Smooth muscle cell (in vitro differentiated cells): ENCODE results near the gene SF3B1. TPM values are rescaled to one million over a fixed set of nuclear protein-coding genes. Genes with fewer than 3 reads are reported as not detected.

Experiments used
- DNase-seq: peaks from one replicate; lab custom pipeline; 2025; ENCODE audit not compliant: unreplicated experiment; lab: John Stamatoyannopoulos, UW
- H2AFZ ChIP-seq: fragments of 200-600 bp; sonication (generic); 2 replicates; pipeline ENCODE4 v1.6.0; 2016; ENCODE audit warnings: antibody characterized with exemption, low read depth, mild to moderate bottlenecking
- H3F3A ChIP-seq: fragments of 200-600 bp; sonication (generic); 2 replicates; pipeline ENCODE4 v1.6.0; 2017; ENCODE audit warnings: antibody characterized with exemption, low read depth
- H3K27ac ChIP-seq: fragments of 200-600 bp; sonication (generic); 2 replicates; pipeline ENCODE4 v1.5.1; 2016; ENCODE audit warnings: low read depth, mild to moderate bottlenecking
- H3K27me3 ChIP-seq: fragments of 200-600 bp; sonication (generic); 2 replicates; pipeline ENCODE4 v1.6.1; 2016; ENCODE audit warnings: low read depth, mild to moderate bottlenecking
- H3K36me3 ChIP-seq: fragments of 200-600 bp; sonication (generic); 2 replicates; pipeline ENCODE4 v1.5.1; 2016; ENCODE audit warnings: low read depth
- H3K4me1 ChIP-seq: fragments of 200-600 bp; sonication (generic); 2 replicates; pipeline ENCODE4 v1.5.1; 2016; ENCODE audit warnings: low read depth
- H3K4me2 ChIP-seq: fragments of 200-600 bp; sonication (generic); 2 replicates; pipeline ENCODE4 v1.6.0; 2016; ENCODE audit warnings: mild to moderate bottlenecking
- H3K4me3 ChIP-seq: fragments of 200-600 bp; sonication (generic); 2 replicates; pipeline ENCODE4 v1.5.1; 2016; ENCODE audit warnings: mild to moderate bottlenecking
- H3K79me2 ChIP-seq: fragments of 200-600 bp; sonication (generic); 2 replicates; pipeline ENCODE4 v1.6.0; 2016; ENCODE audit warnings: low read depth, mild to moderate bottlenecking
- H3K9ac ChIP-seq: fragments of 200-600 bp; sonication (generic); 2 replicates; pipeline ENCODE4 v1.6.0; 2016; ENCODE audit warnings: low read depth
- H3K9me3 ChIP-seq: fragments of 200-600 bp; sonication (generic); replicated peaks from 2 replicates; pipeline ENCODE4 v1.5.1; 2016; ENCODE audit warnings: low read depth
- H4K20me1 ChIP-seq: fragments of 200-600 bp; sonication (generic); 2 replicates; pipeline ENCODE4 v1.6.0; 2016; ENCODE audit warnings: low read depth
- CTCF ChIP-seq: fragments of 200-600 bp; sonication (generic); IDR thresholded peaks from 2 replicates; pipeline ENCODE4 v1.5.1; 2017; ENCODE audit warnings: borderline replicate concordance, mild to moderate bottlenecking, antibody characterized with exemption; ENCODE audit not compliant: insufficient read depth, poor library complexity, severe bottlenecking
- WGBS: methylation state at CpG from one replicate; pipeline ENCODE4 v1.1.7; 2016; ENCODE audit warnings: low lambda C conversion rate; 5-methylcytosine and 5-hydroxymethylcytosine counted together
- polyA plus RNA-seq: library from polyadenylated mRNA; unstranded; fragments of >200 nt; fragmentation: Nextera tagmentation; extraction: Ambion mirVana; gene quantifications from 2 replicates; pipeline ENCODE4 v1.2.1, GENCODE V29; 2016
- total RNA-seq: library from RNA; depleted of rRNA; stranded (reverse); fragments of >200 nt; gene quantifications from 2 replicates; pipeline ENCODE4 v1.2.3, GENCODE V29; 2014

The SF3B1 gene
- total and polyA plus RNA-seq, 2 experiments from 2014 or later: 193 to 729 TPM

- Histone ChIP-seq H2AFZ (no peak overlapping the region), H3K27me3 (no peaks in the 10 kb centered on the region), H3K4me2 (peak overlapping the region; percentile 92), H3K9me3 (no peaks in the 10 kb centered on the region), H3K9ac (no peak overlapping the region), H3K4me1 (peaks cover 11% of the 10 kb centered on the region), H3K27ac (no peak overlapping the region), H4K20me1 (peaks cover 67% of the 10 kb centered on the region), H3K4me3 (peak overlapping the region; percentile 91), H3K79me2 (peaks cover 66% of the 10 kb centered on the region), H3F3A (no peaks in the 10 kb centered on the region), H3K36me3 (peaks cover 7% of the 10 kb centered on the region)
- DNase-seq: no peak
- TF ChIP-seq CTCF: no peak
- 96% methylated on average over 1 of the region's 1 CpG for WGBS
Measured at GRCh38 chr2:197455428-197455827, 20.6 kb upstream of the SF3B1 start.

GRCh38 chr2:197454923-197455322, 20.1 kb upstream of the SF3B1 start:
- no peak for TF ChIP-seq CTCF
- Histone ChIP-seq H2AFZ (no peak overlapping the region), H3F3A (no peaks in the 10 kb centered on the region), H3K27me3 (no peaks in the 10 kb centered on the region), H3K36me3 (peaks cover 2% of the 10 kb centered on the region), H3K4me3 (peak overlapping the region; percentile 91), H3K9me3 (no peaks in the 10 kb centered on the region), H3K9ac (peak overlapping the region; percentile 100), H3K27ac (peak overlapping the region; percentile 100), H3K79me2 (peaks cover 61% of the 10 kb centered on the region), H3K4me1 (peaks cover 11% of the 10 kb centered on the region), H3K4me2 (peak overlapping the region; percentile 92), H4K20me1 (peaks cover 62% of the 10 kb centered on the region)
- no peak for DNase-seq
- WGBS: 93% methylated on average over 2 of the region's 2 CpGs

- Histone ChIP-seq H2AFZ (no peak overlapping the region), H3K4me1 (peaks cover 11% of the 10 kb centered on the region), H3K9me3 (no peaks in the 10 kb centered on the region), H4K20me1 (peaks cover 52% of the 10 kb centered on the region), H3K27me3 (no peaks in the 10 kb centered on the region), H3K9ac (peak overlapping the region; percentile 100), H3F3A (no peaks in the 10 kb centered on the region), H3K79me2 (peaks cover 51% of the 10 kb centered on the region), H3K27ac (peak overlapping the region; percentile 100), H3K36me3 (no peaks in the 10 kb centered on the region), H3K4me2 (peak overlapping the region; percentile 92), H3K4me3 (peak overlapping the region; percentile 91)
- DNase-seq: no peak
- 1% methylated on average over 11 of the region's 11 CpGs for WGBS
- TF ChIP-seq CTCF: no peak
Measured at GRCh38 chr2:197453914-197454398, 19.1 kb upstream of the SF3B1 start.
